GM19397 (cell line): ENCODE results near the gene DRC7.

Experiments
- ATAC-seq: cut with Tn5 transposase; IDR thresholded peaks from one replicate; pipeline ENCODE4 v1.9.1; 2021; ENCODE audit warnings: mild to moderate bottlenecking, moderate library complexity; ENCODE audit not compliant: unreplicated experiment

The DRC7 gene

GRCh38 chr16:57690782-57691471, 3.7 kb upstream of the DRC7 start:
- ATAC-seq, result no peak

- no peak for ATAC-seq
These were observed 2.0 kb upstream of the DRC7 start for GRCh38 chr16:57692636-57693035.

- no peak for ATAC-seq
These were observed 1.1 kb upstream of the DRC7 start for GRCh38 chr16:57693550-57693949.

- ATAC-seq, result no peak
These were observed 328 bp upstream of the DRC7 start for GRCh38 chr16:57694231-57694724.

- ATAC-seq, result no peak
These were observed 1.1 kb downstream of the DRC7 start for GRCh38 chr16:57695680-57696069.

GRCh38 chr16:57696240-57696639, 1.6 kb downstream of the DRC7 start:
- no peak for ATAC-seq

GRCh38 chr16:57697896-57698537, 3.4 kb downstream of the DRC7 start:
- no peak for ATAC-seq

GRCh38 chr16:57698812-57699405, 4.3 kb downstream of the DRC7 start:
- no peak for ATAC-seq

- no peak for ATAC-seq
These were observed 4.9 kb downstream of the DRC7 start for GRCh38 chr16:57699481-57699880.

- no peak for ATAC-seq
These were observed 5.3 kb downstream of the DRC7 start for GRCh38 chr16:57699899-57700298.

GRCh38 chr16:57700781-57701551, 6.4 kb downstream of the DRC7 start:
- ATAC-seq, result no peak

GRCh38 chr16:57701759-57702371, 7.3 kb downstream of the DRC7 start:
- no peak for ATAC-seq

GRCh38 chr16:57703416-57704010, 8.9 kb downstream of the DRC7 start:
- ATAC-seq, result no peak

GRCh38 chr16:57704011-57704904, 9.7 kb downstream of the DRC7 start:
- ATAC-seq, result no peak

GRCh38 chr16:57704905-57705852, 10.6 kb downstream of the DRC7 start:
- ATAC-seq, result no peak

GRCh38 chr16:57706717-57707116, 12.1 kb downstream of the DRC7 start:
- no peak for ATAC-seq

- ATAC-seq, result no peak
These were observed 12.7 kb downstream of the DRC7 start for GRCh38 chr16:57707331-57707730.

GRCh38 chr16:57708168-57708567, 13.6 kb downstream of the DRC7 start:
- no peak for ATAC-seq
